Germinal center (tissue), 1 donor: Measurements from ENCODE around the gene WFS1.

Experiments used
- DNase-seq: peaks from one replicate; pipeline ENCODE4 v3.0.0; 2012; ENCODE audit warnings: mixed read lengths, low spot score

Gene WFS1

GRCh38 chr4:6235012-6235411, 34.6 kb upstream of the WFS1 start:
- DNase-seq: no peak

GRCh38 chr4:6235901-6236640, 33.6 kb upstream of the WFS1 start:
- DNase-seq: no peak

- no peak for DNase-seq
These were observed 32.7 kb upstream of the WFS1 start for GRCh38 chr4:6236816-6237390.

- no peak for DNase-seq
These were observed 30.2 kb upstream of the WFS1 start for GRCh38 chr4:6239486-6239885.

GRCh38 chr4:6239968-6240367, 29.7 kb upstream of the WFS1 start:
- no peak for DNase-seq

- no peak for DNase-seq
These were observed 28.4 kb upstream of the WFS1 start for GRCh38 chr4:6241062-6241845.

- DNase-seq: no peak
These were observed 27.2 kb upstream of the WFS1 start for GRCh38 chr4:6242271-6243029.

GRCh38 chr4:6245246-6246169, 24.1 kb upstream of the WFS1 start:
- DNase-seq: no peak

- no peak for DNase-seq
These were observed 23.4 kb upstream of the WFS1 start for GRCh38 chr4:6246170-6246634.

GRCh38 chr4:6248394-6248793, 21.3 kb upstream of the WFS1 start:
- DNase-seq: no peak

GRCh38 chr4:6250235-6250983, 19.2 kb upstream of the WFS1 start:
- peak; percentile 65 for DNase-seq

GRCh38 chr4:6250984-6251295, 18.7 kb upstream of the WFS1 start:
- no peak for DNase-seq

GRCh38 chr4:6251365-6251764, 18.3 kb upstream of the WFS1 start:
- DNase-seq: no peak

GRCh38 chr4:6252051-6252450, 17.6 kb upstream of the WFS1 start:
- no peak for DNase-seq

GRCh38 chr4:6253111-6253510, 16.5 kb upstream of the WFS1 start:
- DNase-seq: no peak

- no peak for DNase-seq
These were observed 15.7 kb upstream of the WFS1 start for GRCh38 chr4:6253961-6254360.

- no peak for DNase-seq
These were observed 13.5 kb upstream of the WFS1 start for GRCh38 chr4:6256141-6256540.

- no peak for DNase-seq
These were observed 12.2 kb upstream of the WFS1 start for GRCh38 chr4:6257247-6258025.

GRCh38 chr4:6258026-6258360, 11.7 kb upstream of the WFS1 start:
- DNase-seq: no peak

- no peak for DNase-seq
These were observed 10.9 kb upstream of the WFS1 start for GRCh38 chr4:6258741-6259140.
